ENCODE data around the gene TTC23.
A peak's percentile ranks its signal among the peaks of the same experiment; 100 is the strongest.

TTC23 gene

DNA sequence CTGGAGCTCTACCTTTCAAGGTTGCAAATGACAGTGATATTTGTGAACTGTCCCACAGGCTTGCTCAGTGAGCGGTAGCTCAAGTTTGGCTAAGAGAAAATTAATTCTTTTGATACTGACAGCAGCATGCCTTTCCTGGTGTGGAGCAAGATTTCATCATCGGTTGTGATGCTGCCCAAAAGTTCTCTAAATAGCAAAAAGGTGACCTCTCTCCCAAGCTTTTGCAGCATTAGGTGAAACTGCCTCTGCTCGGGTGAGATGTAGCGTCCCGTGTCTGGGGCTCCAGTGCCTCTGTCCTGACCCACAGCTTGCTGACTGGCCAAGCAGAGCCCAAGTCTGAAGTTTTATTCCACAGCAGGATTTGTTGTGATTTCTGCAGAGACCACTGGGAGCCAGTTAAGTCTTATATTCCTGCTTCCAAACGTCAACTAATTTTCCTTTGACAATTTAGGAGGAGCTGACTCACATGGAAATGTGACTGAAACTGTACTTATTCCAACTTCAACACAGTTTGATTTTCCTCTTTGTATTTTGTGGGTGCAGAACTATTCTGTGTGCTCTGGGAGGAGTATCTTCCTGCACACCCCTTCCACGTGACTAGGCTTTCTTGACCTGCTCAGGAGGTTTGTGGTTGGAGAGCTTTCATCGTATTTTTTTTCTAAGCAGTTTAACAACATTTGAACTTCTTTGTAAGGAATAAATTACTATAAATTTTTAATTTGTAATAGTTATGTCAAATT lies 138.6 kb downstream of the TTC23 start:
- Mint-ChIP-seq H3K4me1 (ENCODE audit: low read depth) (no peaks in the 10 kb centered on the region), H3K27me3 (peaks cover 23% of the 10 kb centered on the region), H3K4me3 (no peak overlapping the region), H3K36me3 (ENCODE audit: low read depth) (no peaks in the 10 kb centered on the region), H3K27ac (no peak overlapping the region), H3K9me3 (no peaks in the 10 kb centered on the region)

DNA sequence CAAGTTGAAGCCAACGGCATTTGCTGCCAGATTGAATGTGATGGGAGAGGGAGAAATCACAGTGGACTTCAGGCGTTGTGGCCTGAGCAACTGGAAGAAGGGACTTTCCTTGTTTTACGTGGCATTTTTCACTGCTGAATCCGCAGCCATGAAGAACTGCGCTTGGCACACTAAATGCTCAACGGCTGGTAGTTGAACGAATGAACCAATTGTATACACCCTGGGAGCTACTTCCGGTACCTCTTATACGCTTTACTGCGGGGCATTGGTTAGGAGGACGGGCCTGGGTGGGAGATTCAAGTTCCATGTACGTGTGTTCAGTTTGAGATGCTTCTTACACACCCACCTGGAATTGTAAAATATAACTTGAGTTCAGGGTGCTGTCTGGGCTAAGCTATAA lies 139.3 kb downstream of the TTC23 start:
- Mint-ChIP-seq H3K27ac (no peak overlapping the region), H3K36me3 (ENCODE audit: low read depth) (no peaks in the 10 kb centered on the region), H3K9me3 (no peaks in the 10 kb centered on the region), H3K4me3 (no peak overlapping the region), H3K27me3 (peaks cover 23% of the 10 kb centered on the region), H3K4me1 (ENCODE audit: low read depth) (no peaks in the 10 kb centered on the region)

DNA sequence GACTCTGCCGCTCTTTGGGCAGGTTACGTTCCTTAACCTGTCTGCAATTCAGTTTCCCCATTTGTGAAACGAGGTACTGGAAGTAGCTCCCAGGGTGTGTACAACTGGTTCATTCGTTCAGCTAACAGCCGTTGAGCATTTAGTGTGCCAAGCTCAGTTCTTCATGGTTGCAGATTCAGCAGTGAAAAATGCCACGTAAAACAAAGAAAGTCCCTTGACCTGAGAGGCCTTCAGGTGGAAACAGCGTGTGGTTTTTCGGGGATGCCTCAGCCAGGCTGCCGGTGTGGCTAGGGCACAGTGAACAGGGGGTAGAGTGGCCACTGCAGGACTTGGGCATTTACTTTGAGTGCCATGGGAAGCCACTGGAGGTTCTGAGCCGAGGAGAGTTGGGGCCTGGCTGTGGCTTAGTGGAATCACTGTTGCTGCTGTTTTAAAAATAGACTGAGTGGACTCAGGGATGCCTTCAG lies 139.8 kb downstream of the TTC23 start:
- H3K27me3 Mint-ChIP-seq: peaks cover 23% of the 10 kb centered on the region
- H3K4me3 Mint-ChIP-seq: no peak overlapping the region
- H3K9me3 Mint-ChIP-seq: no peaks in the 10 kb centered on the region
- H3K4me1 Mint-ChIP-seq (ENCODE audit: low read depth): no peaks in the 10 kb centered on the region
- no peaks in the 10 kb centered on the region for H3K36me3 Mint-ChIP-seq (ENCODE audit: low read depth)
- no peak overlapping the region for H3K27ac Mint-ChIP-seq

GRCh38 chr15:99108993-99109392 lies 140.4 kb downstream of the TTC23 start:
- H3K36me3 Mint-ChIP-seq (ENCODE audit: low read depth): no peaks in the 10 kb centered on the region
- no peak overlapping the region for H3K27ac Mint-ChIP-seq
- H3K9me3 Mint-ChIP-seq: no peaks in the 10 kb centered on the region
- H3K27me3 Mint-ChIP-seq: peaks cover 23% of the 10 kb centered on the region
- H3K4me1 Mint-ChIP-seq (ENCODE audit: low read depth): no peaks in the 10 kb centered on the region
- H3K4me3 Mint-ChIP-seq: no peak overlapping the region

DNA sequence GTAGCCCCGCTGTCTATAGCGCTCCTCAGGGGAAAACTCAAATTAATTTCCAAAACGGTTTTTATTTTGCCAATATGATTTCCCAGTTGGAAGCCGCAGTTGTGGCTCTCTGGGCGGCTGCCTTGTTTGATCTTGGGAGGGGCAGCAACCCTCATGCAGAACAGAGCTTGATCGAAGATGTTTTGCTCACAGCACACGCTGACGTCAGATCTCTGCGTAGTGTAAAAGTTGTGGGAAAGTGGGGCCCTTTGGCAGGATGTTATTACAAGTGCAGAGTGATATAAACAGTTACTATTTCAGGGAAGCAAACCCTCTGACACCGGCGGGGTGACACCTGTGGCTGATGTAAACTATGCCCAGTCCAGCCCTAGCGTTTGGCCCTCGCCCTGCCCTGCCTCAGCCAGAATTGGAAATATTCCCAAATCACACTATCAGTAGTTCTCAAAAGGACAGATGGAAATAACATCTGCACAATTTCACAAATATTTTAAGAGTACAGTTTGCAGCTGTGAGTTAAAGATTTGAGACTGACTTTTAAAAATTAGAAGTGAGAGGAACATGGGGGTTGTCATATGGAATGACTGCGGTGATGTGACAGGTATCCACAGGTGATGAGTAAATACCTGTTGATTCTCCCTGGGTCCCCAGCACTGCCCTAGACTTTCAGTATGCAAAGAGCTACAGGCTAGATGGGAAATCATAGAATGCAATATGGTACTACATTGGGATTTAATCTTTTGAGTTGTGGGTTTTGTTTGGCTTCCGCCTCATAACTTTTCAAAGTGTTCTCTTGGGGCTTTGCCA lies 142.8 kb downstream of the TTC23 start:
- no peaks in the 10 kb centered on the region for H3K9me3 Mint-ChIP-seq
- no peak overlapping the region for H3K27ac Mint-ChIP-seq
- H3K36me3 Mint-ChIP-seq (ENCODE audit: low read depth): no peaks in the 10 kb centered on the region
- no peaks in the 10 kb centered on the region for H3K4me1 Mint-ChIP-seq (ENCODE audit: low read depth)
- peak overlapping the region; percentile 9 for H3K4me3 Mint-ChIP-seq
- peaks cover 42% of the 10 kb centered on the region for H3K27me3 Mint-ChIP-seq

DNA sequence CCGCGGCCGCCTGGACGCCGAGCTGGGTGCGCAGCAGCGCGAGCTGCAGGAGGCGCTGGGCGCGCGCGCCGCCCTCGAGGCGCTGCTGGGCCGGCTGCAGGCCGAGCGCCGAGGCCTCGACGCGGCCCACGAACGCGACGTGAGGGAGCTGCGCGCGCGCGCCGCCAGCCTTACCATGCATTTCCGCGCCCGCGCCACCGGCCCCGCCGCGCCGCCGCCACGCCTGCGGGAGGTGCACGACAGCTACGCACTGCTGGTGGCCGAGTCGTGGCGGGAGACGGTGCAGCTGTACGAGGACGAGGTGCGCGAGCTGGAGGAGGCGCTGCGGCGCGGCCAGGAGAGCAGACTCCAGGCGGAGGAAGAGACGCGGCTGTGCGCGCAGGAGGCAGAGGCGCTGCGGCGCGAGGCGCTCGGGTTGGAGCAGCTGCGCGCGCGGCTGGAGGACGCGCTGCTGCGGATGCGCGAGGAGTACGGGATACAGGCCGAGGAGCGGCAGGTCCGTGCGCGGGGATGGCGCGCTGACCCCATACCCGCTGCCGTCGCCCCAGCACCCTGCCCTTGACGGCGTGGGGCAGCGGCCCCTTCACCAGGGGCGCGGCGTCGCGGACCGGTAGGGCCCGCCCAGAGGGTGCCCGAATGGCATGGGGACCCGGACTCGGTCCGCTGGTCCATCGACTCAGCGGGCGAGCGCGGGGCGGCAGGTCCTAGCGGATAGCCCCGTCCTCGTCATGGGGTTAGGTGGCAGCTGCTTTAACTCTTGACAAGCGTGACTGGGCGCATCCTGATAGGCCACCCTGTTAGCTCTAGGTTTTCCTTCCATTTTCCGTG lies 143.7 kb downstream of the TTC23 start:
- Mint-ChIP-seq H3K4me3 (peak overlapping the region; percentile 45), H3K36me3 (ENCODE audit: low read depth) (no peaks in the 10 kb centered on the region), H3K9me3 (no peaks in the 10 kb centered on the region), H3K27ac (no peak overlapping the region), H3K27me3 (peaks cover 48% of the 10 kb centered on the region), H3K4me1 (ENCODE audit: low read depth) (peaks cover under 1% of the 10 kb centered on the region)

GRCh38 chr15:99104788-99105513 lies 144.4 kb downstream of the TTC23 start, which contains the start of gene SYNM:
Gene SYNM (plus strand): TSS chr15:99105080. CDS start chr15:99105200, 120 bp downstream.
- Mint-ChIP-seq H3K27ac (no peak within 1 kb of the TSS), H3K4me1 (ENCODE audit: low read depth) (peaks cover 3% of the 10 kb centered on the region), H3K36me3 (ENCODE audit: low read depth) (no peaks in the 10 kb centered on the region), H3K4me3 (peak within 1 kb of the TSS; percentile 66), H3K9me3 (no peaks in the 10 kb centered on the region), H3K27me3 (peaks cover 51% of the 10 kb centered on the region)

DNA sequence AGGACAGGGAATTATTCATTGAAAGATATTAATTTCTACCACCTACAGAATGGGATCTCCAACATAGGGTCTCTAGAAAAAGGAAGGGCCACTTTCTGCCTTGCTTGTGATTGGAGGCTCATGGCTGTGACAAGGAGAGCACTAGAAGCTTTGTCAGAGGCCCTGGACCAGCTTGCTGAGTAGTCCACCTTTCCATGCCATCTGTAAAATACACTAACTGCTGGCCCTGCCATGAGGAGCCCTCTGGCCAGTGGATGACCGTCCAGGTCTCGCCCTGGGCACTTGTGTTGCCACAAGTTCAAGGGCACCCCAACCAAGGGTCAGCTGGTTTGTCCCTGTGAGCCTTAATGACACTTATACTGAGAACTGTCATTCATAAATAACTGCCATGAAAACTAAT lies 146.1 kb downstream of the TTC23 start:
- peaks cover 3% of the 10 kb centered on the region for H3K4me1 Mint-ChIP-seq (ENCODE audit: low read depth)
- no peak overlapping the region for H3K27ac Mint-ChIP-seq
- no peaks in the 10 kb centered on the region for H3K9me3 Mint-ChIP-seq
- no peaks in the 10 kb centered on the region for H3K36me3 Mint-ChIP-seq (ENCODE audit: low read depth)
- H3K4me3 Mint-ChIP-seq: no peak overlapping the region
- H3K27me3 Mint-ChIP-seq: peaks cover 52% of the 10 kb centered on the region

DNA sequence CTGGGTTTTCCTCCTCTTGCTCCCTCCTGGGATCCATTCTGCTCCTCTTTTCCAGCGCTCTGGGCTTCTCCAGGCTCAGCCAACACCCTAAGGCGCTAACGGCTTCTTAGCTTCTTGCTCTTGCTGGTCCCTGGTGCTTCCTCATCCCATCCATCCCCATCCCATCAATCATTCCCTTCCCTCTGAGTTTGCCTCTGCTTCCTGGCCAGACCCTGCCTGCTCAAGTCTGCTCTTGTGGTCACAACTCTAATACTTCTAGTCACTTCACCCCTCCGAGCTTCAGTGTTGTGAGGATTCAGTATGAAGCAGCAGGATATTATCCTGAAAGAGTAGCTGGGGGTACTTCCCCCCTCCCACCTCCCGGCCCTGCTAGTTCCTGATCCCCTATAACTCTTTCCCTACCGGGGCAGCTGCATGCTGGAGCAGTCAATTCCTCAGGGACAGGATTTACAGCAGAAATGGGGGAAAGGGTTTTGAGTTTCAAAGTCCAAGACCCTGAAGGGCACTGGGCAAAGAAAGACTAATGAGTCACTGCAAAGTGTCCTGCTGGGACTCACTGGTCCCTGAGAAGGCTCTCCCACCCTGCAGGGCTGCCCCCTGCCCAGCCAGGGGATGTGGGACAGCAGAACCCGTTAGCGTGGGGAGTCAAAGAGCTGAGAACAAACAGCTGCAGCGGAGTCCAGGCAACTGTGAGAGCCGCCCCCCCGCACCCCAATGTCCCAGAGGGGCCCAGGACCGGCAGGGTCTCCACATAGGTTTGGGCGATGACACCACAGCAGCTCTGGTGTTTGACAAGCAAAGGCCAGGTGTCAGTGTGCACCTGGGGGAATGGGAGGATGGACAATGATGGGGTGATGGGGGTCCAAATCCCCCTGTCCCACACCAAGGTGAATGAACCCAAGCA lies 146.8 kb downstream of the TTC23 start:
- Mint-ChIP-seq H3K4me3 (no peak overlapping the region), H3K27ac (no peak overlapping the region), H3K4me1 (ENCODE audit: low read depth) (peaks cover 3% of the 10 kb centered on the region), H3K9me3 (no peaks in the 10 kb centered on the region), H3K36me3 (ENCODE audit: low read depth) (no peaks in the 10 kb centered on the region), H3K27me3 (peaks cover 52% of the 10 kb centered on the region)

DNA sequence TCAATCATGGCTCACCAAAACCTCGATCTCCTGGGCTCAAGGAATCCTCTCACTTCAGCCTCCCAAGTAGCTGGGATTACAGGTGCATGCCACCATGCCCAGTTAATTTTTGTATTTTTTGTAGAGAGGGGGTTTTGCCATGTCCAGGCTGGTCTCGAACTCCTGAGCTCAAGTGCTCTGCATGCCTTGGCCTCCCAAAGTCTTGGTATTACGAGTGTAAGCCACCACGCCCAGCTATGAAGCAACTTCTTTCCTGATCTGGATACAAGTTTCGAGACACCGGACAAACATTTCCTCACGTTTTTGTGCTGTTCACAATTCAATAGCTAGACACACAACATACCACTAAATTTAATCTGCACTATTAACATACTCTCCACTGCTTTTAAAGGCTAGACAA lies 147.9 kb downstream of the TTC23 start:
- H3K27ac Mint-ChIP-seq: no peak overlapping the region
- peaks cover 3% of the 10 kb centered on the region for H3K4me1 Mint-ChIP-seq (ENCODE audit: low read depth)
- H3K36me3 Mint-ChIP-seq (ENCODE audit: low read depth): no peaks in the 10 kb centered on the region
- no peaks in the 10 kb centered on the region for H3K9me3 Mint-ChIP-seq
- H3K4me3 Mint-ChIP-seq: no peak overlapping the region
- peaks cover 46% of the 10 kb centered on the region for H3K27me3 Mint-ChIP-seq

DNA sequence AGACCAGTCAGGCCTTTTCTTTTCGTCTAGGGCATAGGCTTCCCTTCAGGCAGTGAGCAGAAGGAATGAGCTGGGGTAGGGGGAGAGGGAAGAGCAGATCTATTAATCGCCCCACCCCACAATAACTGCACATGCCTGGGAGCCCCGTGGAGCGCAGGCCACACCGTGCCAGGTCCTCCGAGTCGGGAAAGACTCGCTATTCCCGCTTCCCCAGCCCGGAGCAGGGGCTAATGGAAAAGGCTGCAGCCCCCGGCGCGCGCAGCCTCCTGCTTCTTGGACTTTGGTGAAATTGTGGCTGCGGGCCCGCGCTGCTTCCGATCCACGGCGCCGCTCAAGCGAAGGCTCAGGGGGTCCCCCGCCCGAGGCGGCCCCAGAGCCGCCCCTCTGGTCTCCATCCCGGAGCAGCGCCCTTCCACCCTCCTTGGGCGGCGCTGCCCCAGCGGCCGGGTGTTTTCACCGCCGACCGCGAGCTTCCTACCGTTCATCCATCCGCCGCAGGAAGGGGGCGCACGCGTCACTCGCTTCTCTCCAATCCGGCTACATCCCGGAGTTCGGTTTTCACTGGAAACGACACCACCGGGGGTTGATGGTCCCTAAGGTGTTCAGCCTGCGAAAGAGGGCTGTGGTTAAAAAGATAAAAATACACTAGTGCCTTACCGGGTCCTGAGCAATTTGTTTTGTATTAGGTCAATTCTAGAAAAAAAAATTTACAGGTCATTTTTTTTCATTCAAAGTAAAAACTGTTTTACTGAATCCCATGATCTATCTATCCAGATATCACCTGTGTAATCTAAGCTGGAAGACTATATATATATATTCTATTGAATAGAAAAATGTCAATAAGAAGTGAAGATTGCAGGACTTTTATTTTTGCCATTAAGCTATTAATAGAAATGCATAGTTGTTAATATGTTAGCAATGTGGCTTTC lies 148.9 kb downstream of the TTC23 start:
- H3K9me3 Mint-ChIP-seq: no peaks in the 10 kb centered on the region
- no peaks in the 10 kb centered on the region for H3K36me3 Mint-ChIP-seq (ENCODE audit: low read depth)
- H3K4me1 Mint-ChIP-seq (ENCODE audit: low read depth): peaks cover 3% of the 10 kb centered on the region
- peaks cover 41% of the 10 kb centered on the region for H3K27me3 Mint-ChIP-seq
- no peak overlapping the region for H3K4me3 Mint-ChIP-seq
- H3K27ac Mint-ChIP-seq: no peak overlapping the region

DNA sequence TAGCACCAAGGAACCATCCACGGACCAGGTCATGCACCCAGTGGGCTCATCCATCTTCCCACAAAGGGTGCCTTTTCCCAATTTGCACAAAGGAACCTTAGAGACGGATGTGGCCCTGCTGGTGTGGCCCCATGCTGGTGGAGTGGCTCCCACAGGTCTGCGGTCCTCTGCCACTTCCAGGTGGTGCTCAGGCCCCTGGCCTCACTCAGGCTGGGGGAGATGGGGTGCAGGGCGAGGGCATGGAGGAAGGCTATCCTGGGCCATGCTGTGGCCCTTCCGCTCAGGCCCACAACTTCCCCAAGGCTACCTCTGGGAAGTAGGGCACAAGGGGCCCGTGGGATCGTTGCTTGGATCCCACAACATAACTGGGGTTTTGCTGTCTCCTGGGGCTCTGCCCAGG lies 149.7 kb downstream of the TTC23 start:
- Mint-ChIP-seq H3K4me1 (ENCODE audit: low read depth) (peaks cover 3% of the 10 kb centered on the region), H3K4me3 (no peak overlapping the region), H3K27me3 (peaks cover 41% of the 10 kb centered on the region)

DNA sequence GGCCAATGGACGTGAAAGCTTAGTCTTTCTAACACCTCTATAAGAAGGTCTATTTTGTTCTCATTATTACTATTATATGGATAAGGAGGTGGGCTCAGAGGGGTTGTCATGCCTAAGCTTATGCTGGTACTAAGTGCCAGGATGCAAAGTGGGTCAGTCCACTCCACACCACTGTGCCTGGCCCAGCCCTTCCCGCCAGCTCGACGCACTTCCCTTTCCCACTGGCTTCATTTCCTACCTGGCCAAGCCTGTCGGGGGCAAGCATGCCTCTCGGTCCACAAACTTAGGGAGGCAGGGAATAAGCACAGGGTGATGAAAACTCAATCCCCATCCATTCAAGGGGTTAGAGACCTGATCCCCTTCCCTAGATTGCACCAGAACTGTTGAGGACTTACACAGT lies 150.4 kb downstream of the TTC23 start:
- no peak overlapping the region for H3K27ac Mint-ChIP-seq
- no peaks in the 10 kb centered on the region for H3K36me3 Mint-ChIP-seq (ENCODE audit: low read depth)
- H3K9me3 Mint-ChIP-seq: no peaks in the 10 kb centered on the region
- H3K27me3 Mint-ChIP-seq: peaks cover 47% of the 10 kb centered on the region
- H3K4me1 Mint-ChIP-seq (ENCODE audit: low read depth): peaks cover 3% of the 10 kb centered on the region
- H3K4me3 Mint-ChIP-seq: no peak overlapping the region

More for the DNA sequence above, 149.7 kb downstream of the TTC23 start:
- no peak overlapping the region for H3K27ac Mint-ChIP-seq
- H3K9me3 Mint-ChIP-seq: no peaks in the 10 kb centered on the region
- no peaks in the 10 kb centered on the region for H3K36me3 Mint-ChIP-seq (ENCODE audit: low read depth)
